Glutamatergic neuron (in vitro differentiated cells): Measurements from ENCODE around the gene DPCD. TPM values are rescaled to one million over a fixed set of nuclear protein-coding genes. Genes with fewer than 3 reads are reported as not detected.

Experiments
- DNase-seq: peaks from one replicate; pipeline ENCODE4 v3.0.0; 2022
- H3K27ac Mint-ChIP-seq: one replicate; pipeline ENCODE4 v1.8.0; 2020; ENCODE audit warnings: mild to moderate bottlenecking, mixed read lengths, inconsistent platforms; ENCODE audit not compliant: unreplicated experiment
- H3K27me3 Mint-ChIP-seq: one replicate; pipeline ENCODE4 v1.8.0; 2020; ENCODE audit warnings: mild to moderate bottlenecking, moderate library complexity, mixed read lengths, inconsistent platforms; ENCODE audit not compliant: unreplicated experiment
- H3K36me3 Mint-ChIP-seq: one replicate; pipeline ENCODE4 v1.8.0; 2020; ENCODE audit warnings: mild to moderate bottlenecking, mixed read lengths, inconsistent platforms; ENCODE audit not compliant: unreplicated experiment
- H3K4me1 Mint-ChIP-seq: one replicate; pipeline ENCODE4 v1.8.0; 2020; ENCODE audit warnings: mild to moderate bottlenecking, low read depth, mixed read lengths, inconsistent platforms; ENCODE audit not compliant: unreplicated experiment
- H3K4me3 Mint-ChIP-seq: one replicate; pipeline ENCODE4 v1.8.0; 2020; ENCODE audit warnings: mild to moderate bottlenecking, mixed read lengths, inconsistent platforms; ENCODE audit not compliant: unreplicated experiment
- H3K9me3 Mint-ChIP-seq: one replicate; pipeline ENCODE4 v1.8.0; 2020; ENCODE audit warnings: mild to moderate bottlenecking, moderate library complexity, mixed read lengths, inconsistent platforms; ENCODE audit not compliant: unreplicated experiment
- CTCF ChIP-seq: fragments of 200-600 bp; sonication (generic); IDR thresholded peaks from one replicate; pipeline ENCODE4 v1.5.0; 2021; ENCODE audit not compliant: partially characterized antibody, unreplicated experiment
- total RNA-seq: library from RNA; stranded (reverse); fragmentation: NEBNext Ultra II Directional; extraction: Animal tissue kit (Norgen Biotek cat#: 25700); gene quantifications from one replicate; pipeline ENCODE4 v1.2.1, GENCODE V29; 2021; ENCODE audit not compliant: unreplicated experiment

The DPCD gene
- total RNA-seq, 1 donor from 2014 or later: 10.1 TPM

GRCh38 chr10:101647255-101647654 lies 59.1 kb downstream of the DPCD start:
- H3K4me1 Mint-ChIP-seq: peaks cover 12% of the 10 kb centered on the region
- no peak overlapping the region for H3K27ac Mint-ChIP-seq
- no peaks in the 10 kb centered on the region for H3K9me3 Mint-ChIP-seq
- peaks cover 2% of the 10 kb centered on the region for H3K27me3 Mint-ChIP-seq
- H3K36me3 Mint-ChIP-seq: no peaks in the 10 kb centered on the region
- H3K4me3 Mint-ChIP-seq: no peak overlapping the region
- DNase-seq: no peak
- no peak for TF ChIP-seq CTCF

GRCh38 chr10:101649525-101650085 lies 61.5 kb downstream of the DPCD start:
- no peaks in the 10 kb centered on the region for H3K9me3 Mint-ChIP-seq
- no peak for TF ChIP-seq CTCF
- H3K36me3 Mint-ChIP-seq: no peaks in the 10 kb centered on the region
- peaks cover 12% of the 10 kb centered on the region for H3K4me1 Mint-ChIP-seq
- no peak overlapping the region for H3K4me3 Mint-ChIP-seq
- H3K27ac Mint-ChIP-seq: no peak overlapping the region
- no peak for DNase-seq
- H3K27me3 Mint-ChIP-seq: peaks cover 2% of the 10 kb centered on the region

GRCh38 chr10:101650863-101651262 lies 62.7 kb downstream of the DPCD start:
- H3K4me3 Mint-ChIP-seq: no peak overlapping the region
- no peak overlapping the region for H3K27ac Mint-ChIP-seq
- no peaks in the 10 kb centered on the region for H3K36me3 Mint-ChIP-seq
- H3K27me3 Mint-ChIP-seq: no peaks in the 10 kb centered on the region
- no peaks in the 10 kb centered on the region for H3K9me3 Mint-ChIP-seq
- H3K4me1 Mint-ChIP-seq: peaks cover 12% of the 10 kb centered on the region
- no peak for DNase-seq
- TF ChIP-seq CTCF: no peak

- no peak overlapping the region for H3K4me3 Mint-ChIP-seq
- H3K9me3 Mint-ChIP-seq: no peaks in the 10 kb centered on the region
- H3K36me3 Mint-ChIP-seq: no peaks in the 10 kb centered on the region
- H3K27ac Mint-ChIP-seq: no peak overlapping the region
- no peak for TF ChIP-seq CTCF
- peaks cover 12% of the 10 kb centered on the region for H3K4me1 Mint-ChIP-seq
- DNase-seq: no peak
- no peaks in the 10 kb centered on the region for H3K27me3 Mint-ChIP-seq
Observed at GRCh38 chr10:101651336-101651735, 63.2 kb downstream of the DPCD start.

GRCh38 chr10:101653536-101653935 lies 65.4 kb downstream of the DPCD start:
- Mint-ChIP-seq H3K4me3 (no peak overlapping the region), H3K36me3 (no peaks in the 10 kb centered on the region), H3K27ac (no peak overlapping the region), H3K27me3 (no peaks in the 10 kb centered on the region), H3K4me1 (peaks cover 12% of the 10 kb centered on the region), H3K9me3 (no peaks in the 10 kb centered on the region)
- no peak for TF ChIP-seq CTCF
- DNase-seq: no peak
